Mammary epithelial cell (primary cell): ENCODE results near the gene MYMX.

Experiments
- EZH2 ChIP-seq: IDR thresholded peaks from 2 replicates; pipeline ENCODE4 v1.6.1; 2012; ENCODE audit warnings: low read length, inconsistent platforms, borderline replicate concordance
- TF ChIP-seq, protein P1 (sequence below), 2 donors: IDR thresholded peaks in 1 of 2; conservative IDR thresholded peaks in 1 of 2; 2 replicates each; pipeline ENCODE4 v1.5.1; 2011 to 2012; ENCODE audit warnings: inconsistent platforms in 2 of 2, low read length in 2 of 2, mild to moderate bottlenecking in 2 of 2, control low read depth in 1 of 2, low read depth in 1 of 2; ENCODE audit not compliant: insufficient read depth in 1 of 2; ENCODE audit errors: extremely low read depth in 1 of 2

- TF ChIP-seq, protein P1, sequence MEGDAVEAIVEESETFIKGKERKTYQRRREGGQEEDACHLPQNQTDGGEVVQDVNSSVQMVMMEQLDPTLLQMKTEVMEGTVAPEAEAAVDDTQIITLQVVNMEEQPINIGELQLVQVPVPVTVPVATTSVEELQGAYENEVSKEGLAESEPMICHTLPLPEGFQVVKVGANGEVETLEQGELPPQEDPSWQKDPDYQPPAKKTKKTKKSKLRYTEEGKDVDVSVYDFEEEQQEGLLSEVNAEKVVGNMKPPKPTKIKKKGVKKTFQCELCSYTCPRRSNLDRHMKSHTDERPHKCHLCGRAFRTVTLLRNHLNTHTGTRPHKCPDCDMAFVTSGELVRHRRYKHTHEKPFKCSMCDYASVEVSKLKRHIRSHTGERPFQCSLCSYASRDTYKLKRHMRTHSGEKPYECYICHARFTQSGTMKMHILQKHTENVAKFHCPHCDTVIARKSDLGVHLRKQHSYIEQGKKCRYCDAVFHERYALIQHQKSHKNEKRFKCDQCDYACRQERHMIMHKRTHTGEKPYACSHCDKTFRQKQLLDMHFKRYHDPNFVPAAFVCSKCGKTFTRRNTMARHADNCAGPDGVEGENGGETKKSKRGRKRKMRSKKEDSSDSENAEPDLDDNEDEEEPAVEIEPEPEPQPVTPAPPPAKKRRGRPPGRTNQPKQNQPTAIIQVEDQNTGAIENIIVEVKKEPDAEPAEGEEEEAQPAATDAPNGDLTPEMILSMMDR (conservative IDR thresholded peaks at IDR 0.05 in 1 of 2, IDR thresholded peaks at IDR 0.05 in 1 of 2; ENCODE audit: extremely low read depth in 1 of 2, insufficient read depth in 1 of 2, low read depth in 1 of 2, low read length in 2 of 2): no peak
- no peak for TF ChIP-seq EZH2
Measured at GRCh38 chr6:44245912-44246662, 29.4 kb downstream of the MYMX start.
